Gastrocnemius medialis (tissue), 4 donors: Measurements from ENCODE around the gene GPATCH8.

Source experiments
- POLR2A ChIP-seq, 2 donors: fragments of 450-650 bp; IDR thresholded peaks; one replicate each; pipeline ENCODE4 v1.6.1; 2017; ENCODE audit warnings: antibody characterized with exemption in 2 of 2, mild to moderate bottlenecking in 2 of 2, moderate library complexity in 2 of 2
- TF ChIP-seq, protein P1 (sequence below), 5 experiments: fragments of 450-650 bp in 3 of 5; fragments of 200-600 bp in 2 of 5; sonication (generic) in 2 of 5; IDR thresholded peaks in 4 of 5; conservative IDR thresholded peaks in 1 of 5; 1 replicate in 4 of 5; 2 replicates in 1 of 5; pipeline ENCODE4 v1.5.1; 2016 to 2019; ENCODE audit warnings: antibody characterized with exemption in 5 of 5, mild to moderate bottlenecking in 3 of 5, moderate library complexity in 3 of 5

- TF ChIP-seq, protein P1, sequence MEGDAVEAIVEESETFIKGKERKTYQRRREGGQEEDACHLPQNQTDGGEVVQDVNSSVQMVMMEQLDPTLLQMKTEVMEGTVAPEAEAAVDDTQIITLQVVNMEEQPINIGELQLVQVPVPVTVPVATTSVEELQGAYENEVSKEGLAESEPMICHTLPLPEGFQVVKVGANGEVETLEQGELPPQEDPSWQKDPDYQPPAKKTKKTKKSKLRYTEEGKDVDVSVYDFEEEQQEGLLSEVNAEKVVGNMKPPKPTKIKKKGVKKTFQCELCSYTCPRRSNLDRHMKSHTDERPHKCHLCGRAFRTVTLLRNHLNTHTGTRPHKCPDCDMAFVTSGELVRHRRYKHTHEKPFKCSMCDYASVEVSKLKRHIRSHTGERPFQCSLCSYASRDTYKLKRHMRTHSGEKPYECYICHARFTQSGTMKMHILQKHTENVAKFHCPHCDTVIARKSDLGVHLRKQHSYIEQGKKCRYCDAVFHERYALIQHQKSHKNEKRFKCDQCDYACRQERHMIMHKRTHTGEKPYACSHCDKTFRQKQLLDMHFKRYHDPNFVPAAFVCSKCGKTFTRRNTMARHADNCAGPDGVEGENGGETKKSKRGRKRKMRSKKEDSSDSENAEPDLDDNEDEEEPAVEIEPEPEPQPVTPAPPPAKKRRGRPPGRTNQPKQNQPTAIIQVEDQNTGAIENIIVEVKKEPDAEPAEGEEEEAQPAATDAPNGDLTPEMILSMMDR (IDR thresholded peaks at IDR 0.05 in 4 of 5, conservative IDR thresholded peaks at IDR 0.05 in 1 of 5), result no peak
- TF ChIP-seq POLR2A (IDR thresholded peaks at IDR 0.05), result no peak
Observed at GRCh38 chr17:44523672-44523972, 20.4 kb upstream of the GPATCH8 start.
